Neutrophil (primary cell): ENCODE measurements around the gene PCGF3.

Experiments used
- H3K27ac ChIP-seq: fragments of 200-600 bp; sonication (generic); 2 replicates; pipeline ENCODE4 v1.5.1; 2016; ENCODE audit warnings: mild to moderate bottlenecking, moderate library complexity
- H3K27me3 ChIP-seq: fragments of 200-600 bp; sonication (generic); 2 replicates; pipeline ENCODE4 v1.6.0; 2016; ENCODE audit warnings: mild to moderate bottlenecking
- H3K36me3 ChIP-seq: fragments of 200-600 bp; sonication (generic); 2 replicates; pipeline ENCODE4 v1.5.1; 2017
- H3K4me1 ChIP-seq, 2 experiments: fragments of 200-600 bp in 1 of 2; sonication (generic) in 1 of 2; 1 replicate in 1 of 2; 2 replicates in 1 of 2; pipeline versions ENCODE4 v1.5.1 to v1.6.1; 2013 to 2016; ENCODE audit warnings: low read depth in 1 of 2, low read length in 1 of 2, mild to moderate bottlenecking in 1 of 2, moderate library complexity in 1 of 2; ENCODE audit not compliant: control insufficient read depth in 1 of 2, insufficient read depth in 1 of 2
- H3K4me3 ChIP-seq, 2 experiments: fragments of 200-600 bp in 1 of 2; sonication (generic) in 1 of 2; 1 replicate in 1 of 2; 2 replicates in 1 of 2; pipeline ENCODE4 v1.5.1; 2013 to 2016; ENCODE audit warnings: low read depth in 1 of 2, low read length in 1 of 2, mild to moderate bottlenecking in 1 of 2, moderate library complexity in 1 of 2
- H3K9me3 ChIP-seq: fragments of 200-600 bp; sonication (generic); 2 replicates; pipeline ENCODE4 v1.5.1; 2016
- CTCF ChIP-seq: fragments of 200-600 bp; sonication (generic); IDR thresholded peaks from 2 replicates; pipeline ENCODE4 v1.5.1; 2016; ENCODE audit warnings: antibody characterized with exemption

PCGF3 gene

GRCh38 chr4:675980-676870 is 29.4 kb upstream of the PCGF3 start:
- H3K4me3 ChIP-seq = no peak overlapping the region
- peaks cover 11% of the 10 kb centered on the region for H3K36me3 ChIP-seq
- H3K27ac ChIP-seq = no peak overlapping the region
- H3K9me3 ChIP-seq = no peaks in the 10 kb centered on the region
- TF ChIP-seq CTCF = no peak
- peaks cover 24 to 28% of the 10 kb centered on the region in 2 experiments for H3K4me1 ChIP-seq
- H3K27me3 ChIP-seq = peaks cover 22% of the 10 kb centered on the region

- TF ChIP-seq CTCF = no peak
- H3K4me3 ChIP-seq = no peak overlapping the region
Observed at GRCh38 chr4:676871-677235, 28.8 kb upstream of the PCGF3 start.

GRCh38 chr4:677431-678293 is 28.0 kb upstream of the PCGF3 start:
- H3K27me3 ChIP-seq = peaks cover 23% of the 10 kb centered on the region
- peaks cover 24 to 36% of the 10 kb centered on the region in 2 experiments for H3K4me1 ChIP-seq
- no peak overlapping the region for H3K4me3 ChIP-seq
- H3K36me3 ChIP-seq = no peaks in the 10 kb centered on the region
- no peaks in the 10 kb centered on the region for H3K9me3 ChIP-seq
- TF ChIP-seq CTCF = no peak
- H3K27ac ChIP-seq = no peak overlapping the region

More at GRCh38 chr4:676871-677235, 28.8 kb upstream of the PCGF3 start:
- H3K27me3 ChIP-seq = peaks cover 23% of the 10 kb centered on the region
- peaks cover 24 to 32% of the 10 kb centered on the region in 2 experiments for H3K4me1 ChIP-seq
- no peak overlapping the region for H3K27ac ChIP-seq
- H3K36me3 ChIP-seq = peaks cover 5% of the 10 kb centered on the region
- no peaks in the 10 kb centered on the region for H3K9me3 ChIP-seq

DNA sequence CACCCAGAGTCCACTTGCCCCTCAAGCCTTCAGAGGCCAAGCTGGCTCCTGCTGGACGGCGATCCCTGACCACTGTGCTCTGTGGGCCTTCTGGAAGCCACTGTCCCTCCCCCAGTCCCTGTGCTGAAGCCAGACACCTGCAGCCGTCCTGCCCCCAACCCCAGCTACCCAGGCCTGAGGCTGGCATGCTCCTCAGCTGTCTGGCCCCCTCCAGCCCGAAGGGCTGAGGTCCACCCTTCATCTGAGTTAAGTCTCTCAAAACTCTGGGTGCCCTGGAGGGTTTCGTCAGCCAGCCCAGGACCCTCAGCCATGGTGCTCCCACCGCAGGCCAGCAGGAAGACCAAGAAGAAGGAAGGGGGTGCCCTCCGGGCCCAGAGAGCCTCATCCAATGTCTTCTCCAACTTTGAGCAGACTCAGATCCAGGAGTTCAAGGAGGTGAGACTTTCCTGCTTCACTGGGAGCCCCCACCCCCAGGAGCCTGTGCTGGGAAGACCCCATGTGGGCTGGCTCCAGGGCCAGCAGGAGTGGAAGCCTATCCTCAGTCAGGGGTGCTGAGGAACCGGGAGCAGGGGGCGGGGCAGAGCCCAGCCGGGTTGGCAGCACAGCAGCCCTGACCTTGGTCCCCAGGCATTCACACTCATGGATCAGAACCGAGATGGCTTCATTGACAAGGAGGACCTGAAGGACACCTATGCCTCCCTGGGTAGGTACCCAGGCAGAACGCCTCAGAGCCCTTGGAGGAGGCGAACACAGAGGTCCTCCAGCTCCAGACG is 27.1 kb upstream of the PCGF3 start:
- H3K9me3 ChIP-seq = no peaks in the 10 kb centered on the region
- no peaks in the 10 kb centered on the region for H3K36me3 ChIP-seq
- H3K4me3 ChIP-seq = no peak overlapping the region
- H3K27me3 ChIP-seq = peaks cover 23% of the 10 kb centered on the region
- H3K27ac ChIP-seq = no peak overlapping the region
- H3K4me1 ChIP-seq = peaks cover 19 to 38% of the 10 kb centered on the region in 2 experiments
- no peak for TF ChIP-seq CTCF

DNA sequence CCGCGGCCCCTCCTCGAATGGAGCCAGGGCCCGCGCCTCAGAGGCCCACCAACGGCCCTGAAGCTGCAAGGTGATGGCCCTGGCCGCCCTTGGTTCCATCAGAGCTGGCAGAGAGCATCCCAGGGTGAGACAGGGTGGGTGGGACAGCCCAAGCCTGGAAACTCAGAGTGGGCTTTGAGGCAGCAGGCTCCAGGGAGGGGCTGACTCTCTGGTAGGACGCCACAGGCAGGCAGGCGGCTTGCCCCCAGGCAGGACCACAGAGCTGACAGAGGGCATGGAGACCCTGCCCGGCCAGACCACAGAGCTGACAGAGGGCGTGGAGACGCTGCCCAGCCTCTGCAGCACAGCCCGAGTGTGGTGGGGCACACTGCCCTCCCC is 26.5 kb upstream of the PCGF3 start:
- peaks cover 23% of the 10 kb centered on the region for H3K27me3 ChIP-seq
- peaks cover 18 to 41% of the 10 kb centered on the region in 2 experiments for H3K4me1 ChIP-seq
- H3K9me3 ChIP-seq = no peaks in the 10 kb centered on the region
- H3K27ac ChIP-seq = no peak overlapping the region
- H3K4me3 ChIP-seq = no peak overlapping the region
- H3K36me3 ChIP-seq = no peaks in the 10 kb centered on the region
- no peak for TF ChIP-seq CTCF
